A549 (cell line): Measurements from ENCODE around the gene RGS9BP. TPM values are rescaled to one million over a fixed set of nuclear protein-coding genes. Genes with fewer than 3 reads are reported as not detected.

Source experiments
- ATAC-seq, 2 experiments: fragments of 200-7000 bp in 1 of 2; fragments of >200 bp in 1 of 2; cut with Nextera tagmentation in 1 of 2; cut with Tn5 transposase in 1 of 2; 3 replicates each; pipeline versions ENCODE4 v1.8.0 to v1.9.1; 2018 to 2020; ENCODE audit warnings: mild to moderate bottlenecking in 1 of 2, moderate library complexity in 1 of 2
- CTCF ChIA-PET: fragments of 300-600 bp; sonication (Branson Sonifier 250); formaldehyde crosslinking; extraction: SDS; loops from one replicate; lab custom pipeline; 2021; ENCODE audit warnings: antibody characterized with exemption, inconsistent platforms; lab: Yijun Ruan, JAX
- POLR2A ChIA-PET: fragments of 350-600 bp; formaldehyde crosslinking; extraction: SDS; loops from one replicate; lab custom pipeline; 2021; ENCODE audit warnings: antibody characterized with exemption, inconsistent platforms; lab: Yijun Ruan, JAX
- DNase-seq, 2 experiments: peaks; one replicate each; pipeline versions ENCODE4 v3.0.0 to v3.0.0-alpha.2; 2011 to 2016; ENCODE audit warnings: low read depth in 1 of 2, low spot score in 1 of 2
- FAIRE-seq: peaks from 2 replicates; lab custom pipeline; 2011; peaks lifted over from hg19 to GRCh38; lab: Jason Lieb, UNC
- H3K27ac ChIP-seq, 2 experiments: fragments of >200 bp; sonication (Bioruptor Twin); formaldehyde crosslinking; 3 replicates each; pipeline ENCODE4 v1.5.1; 2016 to 2017
- H3K4me1 ChIP-seq: fragments of >200 bp; sonication (Bioruptor Twin); formaldehyde crosslinking; 3 replicates; pipeline ENCODE4 v1.6.1; 2016
- H3K4me2 ChIP-seq: fragments of >200 bp; sonication (Bioruptor Twin); formaldehyde crosslinking; 3 replicates; pipeline ENCODE4 v1.6.1; 2016
- H3K4me3 ChIP-seq: fragments of >200 bp; sonication (Bioruptor Twin); formaldehyde crosslinking; 3 replicates; pipeline ENCODE4 v1.5.1; 2016
- H3K9me3 ChIP-seq: fragments of >200 bp; sonication (Bioruptor Twin); formaldehyde crosslinking; 3 replicates; pipeline ENCODE4 v1.6.1; 2016
- CBX2 ChIP-seq: fragments of 200-600 bp; sonication (generic); IDR thresholded peaks from 2 replicates; pipeline ENCODE4 v1.6.1; 2016; ENCODE audit warnings: low read depth, mild to moderate bottlenecking, borderline replicate concordance
- CEBPB ChIP-seq, 2 experiments: fragments of >200 bp in 1 of 2; sonication (Bioruptor Twin) in 1 of 2; formaldehyde crosslinking in 1 of 2; IDR thresholded peaks; 2 replicates each; pipeline ENCODE4 v1.6.1; 2012 to 2016
- EHF ChIP-seq: fragments of 250-450 bp; sonication (Bioruptor Pico); IDR thresholded peaks from 2 replicates; pipeline ENCODE4 v1.5.0; 2020; ENCODE audit warnings: mild to moderate bottlenecking
- ESRRA ChIP-seq: fragments of 150-350 bp; IDR thresholded peaks from 2 replicates; pipeline ENCODE4 v1.6.1; 2014; ENCODE audit warnings: mild to moderate bottlenecking, low read length, borderline replicate concordance
- FOSL2 ChIP-seq, 2 experiments: fragments of 450-650 bp in 1 of 2; fragments of >200 bp in 1 of 2; sonication (Bioruptor Twin) in 1 of 2; formaldehyde crosslinking; IDR thresholded peaks; 2 replicates each; pipeline versions ENCODE4 v1.5.0 to v1.6.1; 2016 to 2020; ENCODE audit warnings: mild to moderate bottlenecking in 1 of 2, moderate library complexity in 1 of 2
- HDAC2 ChIP-seq: fragments of 200-600 bp; sonication (generic); IDR thresholded peaks from 2 replicates; pipeline ENCODE4 v1.6.1; 2016
- HEYL ChIP-seq: fragments of 250-450 bp; sonication (Bioruptor Pico); IDR thresholded peaks from 2 replicates; pipeline ENCODE4 v1.8.0; 2021; ENCODE audit warnings: mild to moderate bottlenecking, moderate library complexity
- HOXB13 ChIP-seq: fragments of 250-450 bp; sonication (Bioruptor Pico); IDR thresholded peaks from 2 replicates; pipeline ENCODE4 v1.5.0; 2020; ENCODE audit warnings: low read depth, mild to moderate bottlenecking, moderate library complexity
- HOXB5 ChIP-seq: fragments of 250-450 bp; sonication (Bioruptor Pico); IDR thresholded peaks from 2 replicates; pipeline ENCODE4 v1.5.0; 2020; ENCODE audit warnings: mild to moderate bottlenecking, moderate library complexity
- JUN ChIP-seq, 2 experiments: fragments of >200 bp; sonication (Bioruptor Twin); formaldehyde crosslinking; IDR thresholded peaks; 2 replicates in 1 of 2; 3 replicates in 1 of 2; pipeline ENCODE4 v1.6.1; 2016 to 2017
- KDM1A ChIP-seq: fragments of 200-600 bp; sonication (generic); IDR thresholded peaks from 2 replicates; pipeline ENCODE4 v1.6.1; 2016; ENCODE audit warnings: low read depth, mild to moderate bottlenecking
- KDM5A ChIP-seq: fragments of 200-600 bp; sonication (generic); IDR thresholded peaks from 2 replicates; pipeline ENCODE4 v1.6.1; 2016; ENCODE audit warnings: antibody characterized with exemption, mild to moderate bottlenecking
- MYC ChIP-seq: IDR thresholded peaks from 2 replicates; pipeline ENCODE4 v1.6.1; 2012; ENCODE audit warnings: mild to moderate bottlenecking, inconsistent platforms, low read length, improper control_type of control experiment, borderline replicate concordance
- NR3C1 ChIP-seq: fragments of >200 bp; sonication (Bioruptor Twin); formaldehyde crosslinking; IDR thresholded peaks from 3 replicates; pipeline ENCODE4 v1.6.1; 2017
- PHF8 ChIP-seq: fragments of 200-600 bp; sonication (generic); IDR thresholded peaks from 2 replicates; pipeline ENCODE4 v1.6.1; 2016; ENCODE audit warnings: low read depth, mild to moderate bottlenecking, antibody characterized with exemption, moderate library complexity, borderline replicate concordance
- POLR2A ChIP-seq: IDR thresholded peaks from 2 replicates; pipeline ENCODE4 v1.6.1; 2012; ENCODE audit warnings: mild to moderate bottlenecking, low read length
- RARB ChIP-seq: fragments of 250-450 bp; sonication (Bioruptor Pico); IDR thresholded peaks from 2 replicates; pipeline ENCODE4 v1.8.0; 2021; ENCODE audit warnings: mild to moderate bottlenecking, moderate library complexity
- SMC3 ChIP-seq: fragments of >200 bp; sonication (Bioruptor Twin); formaldehyde crosslinking; IDR thresholded peaks from 3 replicates; pipeline ENCODE4 v1.6.1; 2018; ENCODE audit warnings: inconsistent platforms
- TP53 ChIP-seq: fragments of 250-450 bp; sonication (Bioruptor Pico); IDR thresholded peaks from 2 replicates; pipeline ENCODE4 v1.5.0; 2021; ENCODE audit warnings: mild to moderate bottlenecking, moderate library complexity
- WGBS: methylation state at CpG from one replicate; pipeline ENCODE4 v1.1.6; 2017; ENCODE audit errors: missing lambda C conversion rate; 5-methylcytosine and 5-hydroxymethylcytosine counted together
- polyA plus RNA-seq, 4 experiments: library from polyadenylated mRNA; depleted of rRNA in 3 of 4; stranded (reverse); fragments of >200 nt; fragmentation: RNase III in 1 of 4; extraction: RNeasy Plus Mini Kit Qiagen cat#74134 plus additional on column Dnase treatment in 1 of 4; gene quantifications; 2 replicates in 3 of 4; 3 replicates in 1 of 4; pipeline ENCODE4 v1.2.3, GENCODE V29; 2011 to 2017
- TF ChIP-seq, protein P1 (sequence below): fragments of 250-450 bp; sonication (Bioruptor Pico); IDR thresholded peaks from 2 replicates; pipeline ENCODE4 v1.5.0; 2020; ENCODE audit warnings: low read depth, mild to moderate bottlenecking, moderate library complexity
- TF ChIP-seq, protein P2 (sequence below): IDR thresholded peaks from 2 replicates; pipeline ENCODE4 v1.6.1; 2012; ENCODE audit warnings: low read depth, borderline replicate concordance
- TF ChIP-seq, protein P3 (sequence below): fragments of 250-450 bp; sonication (Bioruptor Pico); IDR thresholded peaks from 2 replicates; pipeline ENCODE4 v1.5.0; 2021; ENCODE audit warnings: mild to moderate bottlenecking, moderate library complexity, borderline replicate concordance
- TF ChIP-seq, protein P4 (sequence below): fragments of 150-350 bp; IDR thresholded peaks from 2 replicates; pipeline ENCODE4 v1.6.1; 2014; ENCODE audit warnings: low read depth, mild to moderate bottlenecking, low read length
- TF ChIP-seq, protein P5 (sequence below): IDR thresholded peaks from 2 replicates; pipeline ENCODE4 v1.6.1; 2012
- TF ChIP-seq, protein P6 (sequence below): IDR thresholded peaks from 2 replicates; pipeline ENCODE4 v1.6.1; 2012
- TF ChIP-seq, protein P7 (sequence below): fragments of 200-600 bp; sonication (generic); IDR thresholded peaks from 2 replicates; pipeline ENCODE4 v1.6.1; 2016; ENCODE audit warnings: antibody characterized with exemption, mild to moderate bottlenecking, moderate library complexity

RGS9BP gene
- polyA plus RNA-seq, 2 of the 4 experiments (the other 2 are of a cell fraction): 0.17 to 0.41 TPM

DNA sequence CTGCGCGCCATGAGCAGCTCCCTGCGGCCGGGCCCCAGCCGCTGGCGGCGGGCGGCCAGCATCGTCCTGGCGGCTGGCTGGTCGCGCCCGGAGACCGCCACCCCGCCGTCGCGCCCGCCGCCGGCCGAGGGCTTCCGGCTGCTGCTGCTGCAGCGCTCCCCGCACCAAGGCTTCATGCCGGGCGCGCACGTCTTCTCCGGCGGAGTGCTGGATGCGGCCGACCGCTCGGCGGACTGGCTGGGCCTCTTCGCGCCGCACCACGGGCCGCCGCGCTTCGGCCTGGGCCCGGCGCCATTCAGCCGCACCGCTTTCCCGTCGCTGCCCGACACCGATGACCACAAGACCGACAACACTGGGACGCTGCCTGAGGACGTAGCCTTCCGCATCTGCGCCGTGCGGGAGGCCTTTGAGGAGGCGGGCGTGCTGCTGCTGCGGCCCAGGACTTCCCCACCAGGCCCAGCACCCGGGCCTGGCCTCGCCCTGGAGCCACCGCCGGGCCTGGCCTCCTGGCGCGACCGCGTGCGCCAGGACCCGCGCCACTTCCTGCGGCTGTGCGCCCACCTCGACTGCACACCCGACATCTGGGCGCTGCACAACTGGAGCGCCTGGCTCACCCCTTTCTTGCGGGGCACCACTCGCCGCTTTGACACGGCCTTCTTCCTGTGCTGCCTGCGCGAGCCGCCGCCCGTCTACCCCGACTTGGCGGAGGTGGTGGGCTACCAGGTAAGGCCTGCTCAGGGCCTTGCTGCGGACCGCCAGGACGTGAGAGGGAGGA lies 16.5 kb downstream of the RGS9BP start:
- POLR2A ChIA-PET: interaction anchor here (0.6 to 1.8 kb wide), 11 partner anchors 9 to 485 kb away, joined by 3 to 24 read pairs (median 6); partner anchors contain the start of genes ANKRD27, CEP89, PDCD5 and RGS9BP
- H3K4me1 ChIP-seq: peaks cover 34% of the 10 kb centered on the region
- peak overlapping the region; percentile 59 for H3K4me3 ChIP-seq
- FAIRE-seq: no peak
- CTCF ChIA-PET: interaction anchor here (0.6 to 1.6 kb wide), 13 partner anchors 8 to 763 kb away, joined by 3 to 9 read pairs (median 3); partner anchors contain the start of genes ANKRD27 and RGS9BP
- peak in 1 of 2 experiments; percentile 85 for DNase-seq
- peak; percentile 71 to 78 for ATAC-seq
- H3K27ac ChIP-seq: peak overlapping the region; percentile 77 to 94
- peak overlapping the region; percentile 78 for H3K4me2 ChIP-seq
- 1% methylated on average over 84 of the region's 93 CpGs for WGBS
- H3K9me3 ChIP-seq: peaks cover 5% of the 10 kb centered on the region; the same call in 1 of the 3 replicates
- TF ChIP-seq RARB (CRISPR knock-in tag): no peak
- no peak for TF ChIP-seq CBX2
- TF ChIP-seq, protein P1, sequence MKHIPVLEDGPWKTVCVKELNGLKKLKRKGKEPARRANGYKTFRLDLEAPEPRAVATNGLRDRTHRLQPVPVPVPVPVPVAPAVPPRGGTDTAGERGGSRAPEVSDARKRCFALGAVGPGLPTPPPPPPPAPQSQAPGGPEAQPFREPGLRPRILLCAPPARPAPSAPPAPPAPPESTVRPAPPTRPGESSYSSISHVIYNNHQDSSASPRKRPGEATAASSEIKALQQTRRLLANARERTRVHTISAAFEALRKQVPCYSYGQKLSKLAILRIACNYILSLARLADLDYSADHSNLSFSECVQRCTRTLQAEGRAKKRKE (CRISPR knock-in tag): peak; percentile 44
- TF ChIP-seq CEBPB (IDR thresholded peaks at IDR 0.05): no peak
- TF ChIP-seq FOSL2 (IDR thresholded peaks at IDR 0.05): no peak
- TF ChIP-seq FOSL2 (CRISPR knock-in tag; IDR thresholded peaks at IDR 0.05): no peak
- TF ChIP-seq, protein P2, sequence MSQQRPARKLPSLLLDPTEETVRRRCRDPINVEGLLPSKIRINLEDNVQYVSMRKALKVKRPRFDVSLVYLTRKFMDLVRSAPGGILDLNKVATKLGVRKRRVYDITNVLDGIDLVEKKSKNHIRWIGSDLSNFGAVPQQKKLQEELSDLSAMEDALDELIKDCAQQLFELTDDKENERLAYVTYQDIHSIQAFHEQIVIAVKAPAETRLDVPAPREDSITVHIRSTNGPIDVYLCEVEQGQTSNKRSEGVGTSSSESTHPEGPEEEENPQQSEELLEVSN: peak; percentile 90
- TF ChIP-seq, protein P3, sequence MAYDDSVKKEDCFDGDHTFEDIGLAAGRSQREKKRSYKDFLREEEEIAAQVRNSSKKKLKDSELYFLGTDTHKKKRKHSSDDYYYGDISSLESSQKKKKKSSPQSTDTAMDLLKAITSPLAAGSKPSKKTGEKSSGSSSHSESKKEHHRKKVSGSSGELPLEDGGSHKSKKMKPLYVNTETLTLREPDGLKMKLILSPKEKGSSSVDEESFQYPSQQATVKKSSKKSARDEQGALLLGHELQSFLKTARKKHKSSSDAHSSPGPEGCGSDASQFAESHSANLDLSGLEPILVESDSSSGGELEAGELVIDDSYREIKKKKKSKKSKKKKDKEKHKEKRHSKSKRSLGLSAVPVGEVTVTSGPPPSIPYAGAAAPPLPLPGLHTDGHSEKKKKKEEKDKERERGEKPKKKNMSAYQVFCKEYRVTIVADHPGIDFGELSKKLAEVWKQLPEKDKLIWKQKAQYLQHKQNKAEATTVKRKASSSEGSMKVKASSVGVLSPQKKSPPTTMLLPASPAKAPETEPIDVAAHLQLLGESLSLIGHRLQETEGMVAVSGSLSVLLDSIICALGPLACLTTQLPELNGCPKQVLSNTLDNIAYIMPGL (CRISPR knock-in tag): peak; percentile 80; the same call in 1 of the 2 replicates
- TF ChIP-seq HDAC2: peak; percentile 61; the same call in 1 of the 2 replicates
- TF ChIP-seq HOXB13: peak; percentile 27; the same call in 1 of the 2 replicates
- no peak for TF ChIP-seq ESRRA
- TF ChIP-seq HOXB5 (CRISPR knock-in tag): peak; percentile 26; the same call in 1 of the 2 replicates
- TF ChIP-seq NR3C1: no peak
- TF ChIP-seq KDM5A: 0 out of 2 replicates have a peak, but pooled peaks have one; percentile 16
- no peak; the same call in 1 of the 2 replicates for TF ChIP-seq POLR2A
- TF ChIP-seq, protein P4, sequence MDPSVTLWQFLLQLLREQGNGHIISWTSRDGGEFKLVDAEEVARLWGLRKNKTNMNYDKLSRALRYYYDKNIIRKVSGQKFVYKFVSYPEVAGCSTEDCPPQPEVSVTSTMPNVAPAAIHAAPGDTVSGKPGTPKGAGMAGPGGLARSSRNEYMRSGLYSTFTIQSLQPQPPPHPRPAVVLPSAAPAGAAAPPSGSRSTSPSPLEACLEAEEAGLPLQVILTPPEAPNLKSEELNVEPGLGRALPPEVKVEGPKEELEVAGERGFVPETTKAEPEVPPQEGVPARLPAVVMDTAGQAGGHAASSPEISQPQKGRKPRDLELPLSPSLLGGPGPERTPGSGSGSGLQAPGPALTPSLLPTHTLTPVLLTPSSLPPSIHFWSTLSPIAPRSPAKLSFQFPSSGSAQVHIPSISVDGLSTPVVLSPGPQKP: no peak
- TF ChIP-seq, protein P5, sequence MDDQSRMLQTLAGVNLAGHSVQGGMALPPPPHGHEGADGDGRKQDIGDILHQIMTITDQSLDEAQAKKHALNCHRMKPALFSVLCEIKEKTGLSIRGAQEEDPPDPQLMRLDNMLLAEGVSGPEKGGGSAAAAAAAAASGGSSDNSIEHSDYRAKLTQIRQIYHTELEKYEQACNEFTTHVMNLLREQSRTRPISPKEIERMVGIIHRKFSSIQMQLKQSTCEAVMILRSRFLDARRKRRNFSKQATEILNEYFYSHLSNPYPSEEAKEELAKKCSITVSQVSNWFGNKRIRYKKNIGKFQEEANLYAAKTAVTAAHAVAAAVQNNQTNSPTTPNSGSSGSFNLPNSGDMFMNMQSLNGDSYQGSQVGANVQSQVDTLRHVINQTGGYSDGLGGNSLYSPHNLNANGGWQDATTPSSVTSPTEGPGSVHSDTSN: peak; percentile 3; the same call in 1 of the 2 replicates
- TF ChIP-seq KDM1A: no peak
- TF ChIP-seq PHF8: peak; percentile 66
- TF ChIP-seq, protein P6, sequence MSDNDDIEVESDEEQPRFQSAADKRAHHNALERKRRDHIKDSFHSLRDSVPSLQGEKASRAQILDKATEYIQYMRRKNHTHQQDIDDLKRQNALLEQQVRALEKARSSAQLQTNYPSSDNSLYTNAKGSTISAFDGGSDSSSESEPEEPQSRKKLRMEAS: peak; percentile 97
- peak; percentile 41; the same call in 1 of the 2 replicates for TF ChIP-seq TP53
- no peak for TF ChIP-seq HEYL
- no peak; the same call in 2 of the 3 replicates for TF ChIP-seq SMC3
- TF ChIP-seq MYC: peak; percentile 91; the same call in 1 of the 2 replicates
- TF ChIP-seq, protein P7, sequence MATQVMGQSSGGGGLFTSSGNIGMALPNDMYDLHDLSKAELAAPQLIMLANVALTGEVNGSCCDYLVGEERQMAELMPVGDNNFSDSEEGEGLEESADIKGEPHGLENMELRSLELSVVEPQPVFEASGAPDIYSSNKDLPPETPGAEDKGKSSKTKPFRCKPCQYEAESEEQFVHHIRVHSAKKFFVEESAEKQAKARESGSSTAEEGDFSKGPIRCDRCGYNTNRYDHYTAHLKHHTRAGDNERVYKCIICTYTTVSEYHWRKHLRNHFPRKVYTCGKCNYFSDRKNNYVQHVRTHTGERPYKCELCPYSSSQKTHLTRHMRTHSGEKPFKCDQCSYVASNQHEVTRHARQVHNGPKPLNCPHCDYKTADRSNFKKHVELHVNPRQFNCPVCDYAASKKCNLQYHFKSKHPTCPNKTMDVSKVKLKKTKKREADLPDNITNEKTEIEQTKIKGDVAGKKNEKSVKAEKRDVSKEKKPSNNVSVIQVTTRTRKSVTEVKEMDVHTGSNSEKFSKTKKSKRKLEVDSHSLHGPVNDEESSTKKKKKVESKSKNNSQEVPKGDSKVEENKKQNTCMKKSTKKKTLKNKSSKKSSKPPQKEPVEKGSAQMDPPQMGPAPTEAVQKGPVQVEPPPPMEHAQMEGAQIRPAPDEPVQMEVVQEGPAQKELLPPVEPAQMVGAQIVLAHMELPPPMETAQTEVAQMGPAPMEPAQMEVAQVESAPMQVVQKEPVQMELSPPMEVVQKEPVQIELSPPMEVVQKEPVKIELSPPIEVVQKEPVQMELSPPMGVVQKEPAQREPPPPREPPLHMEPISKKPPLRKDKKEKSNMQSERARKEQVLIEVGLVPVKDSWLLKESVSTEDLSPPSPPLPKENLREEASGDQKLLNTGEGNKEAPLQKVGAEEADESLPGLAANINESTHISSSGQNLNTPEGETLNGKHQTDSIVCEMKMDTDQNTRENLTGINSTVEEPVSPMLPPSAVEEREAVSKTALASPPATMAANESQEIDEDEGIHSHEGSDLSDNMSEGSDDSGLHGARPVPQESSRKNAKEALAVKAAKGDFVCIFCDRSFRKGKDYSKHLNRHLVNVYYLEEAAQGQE: peak; percentile 61
- TF ChIP-seq JUN (IDR thresholded peaks at IDR 0.05): peak; percentile 72 to 84; a peak in 4 of 5 replicates
- 0 out of 2 replicates have a peak, but pooled peaks have one; percentile 15 for TF ChIP-seq EHF (CRISPR knock-in tag)
